ENCODE measurements around the gene AP2B1.

DNA sequence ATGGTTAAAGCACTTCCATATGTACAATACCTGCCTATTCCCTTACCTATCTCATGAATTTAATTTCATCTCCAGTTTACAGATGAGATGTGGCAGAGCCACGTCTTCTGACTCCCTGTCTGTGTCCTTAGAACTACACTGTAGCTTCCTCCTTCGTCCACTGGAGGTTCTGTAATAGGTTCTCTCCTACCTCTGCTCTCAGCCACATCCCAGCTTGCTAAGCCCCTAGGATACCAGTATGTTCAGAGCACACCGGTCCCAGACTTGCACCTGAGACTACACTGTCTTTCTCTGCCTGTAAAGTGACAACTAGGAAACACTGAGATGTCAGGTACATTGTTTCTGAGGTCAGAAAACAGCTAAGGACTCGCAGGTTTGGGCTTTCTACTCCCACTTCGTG is 140.5 kb downstream of the AP2B1 start:
- no peak for TF ChIP-seq CTCF (IDR thresholded peaks at IDR 0.05)
- no peak for TF ChIP-seq POLR2A (IDR thresholded peaks at IDR 0.05)
